ENCODE results near the gene SOX13.

GRCh38 chr1:204072931-204073836, at the start of gene SOX13:
- TF ChIP-seq POLR2A (IDR thresholded peaks at IDR 0.05) (peak; percentile 49), CTCF (IDR thresholded peaks at IDR 0.05) (no peak)
